ENCODE measurements around the gene SIPA1L2. TPM values are rescaled to one million over a fixed set of nuclear protein-coding genes. Genes with fewer than 3 reads are reported as not detected.
A peak's percentile ranks its signal among the peaks of the same experiment; 100 is the strongest.

The SIPA1L2 gene, protein sequence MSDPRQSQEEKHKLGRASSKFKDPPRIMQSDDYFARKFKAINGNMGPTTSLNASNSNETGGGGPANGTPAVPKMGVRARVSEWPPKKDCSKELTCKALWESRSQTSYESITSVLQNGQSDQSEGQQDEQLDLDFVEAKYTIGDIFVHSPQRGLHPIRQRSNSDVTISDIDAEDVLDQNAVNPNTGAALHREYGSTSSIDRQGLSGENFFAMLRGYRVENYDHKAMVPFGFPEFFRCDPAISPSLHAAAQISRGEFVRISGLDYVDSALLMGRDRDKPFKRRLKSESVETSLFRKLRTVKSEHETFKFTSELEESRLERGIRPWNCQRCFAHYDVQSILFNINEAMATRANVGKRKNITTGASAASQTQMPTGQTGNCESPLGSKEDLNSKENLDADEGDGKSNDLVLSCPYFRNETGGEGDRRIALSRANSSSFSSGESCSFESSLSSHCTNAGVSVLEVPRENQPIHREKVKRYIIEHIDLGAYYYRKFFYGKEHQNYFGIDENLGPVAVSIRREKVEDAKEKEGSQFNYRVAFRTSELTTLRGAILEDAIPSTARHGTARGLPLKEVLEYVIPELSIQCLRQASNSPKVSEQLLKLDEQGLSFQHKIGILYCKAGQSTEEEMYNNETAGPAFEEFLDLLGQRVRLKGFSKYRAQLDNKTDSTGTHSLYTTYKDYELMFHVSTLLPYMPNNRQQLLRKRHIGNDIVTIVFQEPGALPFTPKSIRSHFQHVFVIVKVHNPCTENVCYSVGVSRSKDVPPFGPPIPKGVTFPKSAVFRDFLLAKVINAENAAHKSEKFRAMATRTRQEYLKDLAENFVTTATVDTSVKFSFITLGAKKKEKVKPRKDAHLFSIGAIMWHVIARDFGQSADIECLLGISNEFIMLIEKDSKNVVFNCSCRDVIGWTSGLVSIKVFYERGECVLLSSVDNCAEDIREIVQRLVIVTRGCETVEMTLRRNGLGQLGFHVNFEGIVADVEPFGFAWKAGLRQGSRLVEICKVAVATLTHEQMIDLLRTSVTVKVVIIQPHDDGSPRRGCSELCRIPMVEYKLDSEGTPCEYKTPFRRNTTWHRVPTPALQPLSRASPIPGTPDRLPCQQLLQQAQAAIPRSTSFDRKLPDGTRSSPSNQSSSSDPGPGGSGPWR (N-terminal part only)
- total RNA-seq = 8.9 to 9.5 TPM (median 9.0 TPM) in 3 replicates
- long read RNA-seq, partial matches to known transcripts = 3 of 12 reads
- long read RNA-seq, other reads (novel, unspliced or antisense) = 8 of 12 reads

DNA sequence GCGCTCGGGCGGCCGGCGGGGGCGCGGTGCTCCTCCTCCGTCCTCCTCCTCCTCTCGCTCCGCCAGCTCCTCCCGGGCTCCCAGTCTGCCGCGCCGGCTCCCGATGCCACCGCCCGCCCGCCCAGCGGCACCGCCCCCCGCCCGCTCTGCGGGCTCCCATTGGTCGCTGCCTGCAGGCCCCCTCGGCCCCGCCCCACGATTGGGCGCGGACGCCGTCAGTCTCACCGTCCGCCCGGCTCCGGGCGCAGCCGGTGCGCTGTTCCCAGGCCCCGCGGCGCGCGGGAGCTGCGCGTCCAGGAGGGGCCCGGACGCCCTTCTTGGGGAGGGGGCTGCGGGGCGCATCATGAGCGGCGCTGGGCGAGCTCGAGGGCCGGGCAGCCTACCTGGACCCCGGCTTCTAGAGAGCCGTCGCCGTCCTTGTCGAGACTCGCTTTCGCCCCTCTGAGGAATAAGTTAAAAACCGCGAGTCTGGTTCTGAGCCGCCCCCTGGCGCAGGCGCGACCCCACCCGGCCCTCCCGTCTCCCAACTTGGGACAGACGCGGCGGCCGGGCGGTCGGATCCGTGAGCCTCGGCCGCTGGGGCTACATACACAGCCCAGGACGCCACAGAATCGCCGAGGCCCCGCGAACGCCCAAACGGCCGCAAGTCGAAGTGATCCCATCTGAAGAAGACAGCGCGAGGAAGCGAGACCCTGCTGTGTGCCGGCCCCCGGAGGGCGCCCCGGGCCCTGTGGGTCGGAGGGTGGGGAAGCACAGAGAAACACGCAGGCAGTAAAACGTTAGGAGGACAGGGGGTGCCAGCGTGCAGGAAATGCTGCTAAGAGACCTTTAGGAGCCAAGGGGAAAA is at the start of gene SIPA1L2:
Gene SIPA1L2, minus strand, starts transcription at position 87 of the 847 bp plus-strand sequence. CDS start 114,794 bp downstream, outside the sequence.
- H3K4me1 Mint-ChIP-seq (ENCODE audit: low read depth) = peaks cover 31% of the 10 kb centered on the region
- peak; percentile 97 for DNase-seq (ENCODE audit: low spot score)
- no peaks in the 10 kb centered on the region for H3K27me3 Mint-ChIP-seq (ENCODE audit: low read depth)
- H3K4me3 Mint-ChIP-seq (ENCODE audit: unreplicated experiment) = peak within 1 kb of the TSS; percentile 87
- H3K27ac Mint-ChIP-seq (ENCODE audit: unreplicated experiment) = peak within 1 kb of the TSS; percentile 91
- no peaks in the 10 kb centered on the region for H3K36me3 Mint-ChIP-seq (ENCODE audit: low read depth)
- TF ChIP-seq, protein P1, sequence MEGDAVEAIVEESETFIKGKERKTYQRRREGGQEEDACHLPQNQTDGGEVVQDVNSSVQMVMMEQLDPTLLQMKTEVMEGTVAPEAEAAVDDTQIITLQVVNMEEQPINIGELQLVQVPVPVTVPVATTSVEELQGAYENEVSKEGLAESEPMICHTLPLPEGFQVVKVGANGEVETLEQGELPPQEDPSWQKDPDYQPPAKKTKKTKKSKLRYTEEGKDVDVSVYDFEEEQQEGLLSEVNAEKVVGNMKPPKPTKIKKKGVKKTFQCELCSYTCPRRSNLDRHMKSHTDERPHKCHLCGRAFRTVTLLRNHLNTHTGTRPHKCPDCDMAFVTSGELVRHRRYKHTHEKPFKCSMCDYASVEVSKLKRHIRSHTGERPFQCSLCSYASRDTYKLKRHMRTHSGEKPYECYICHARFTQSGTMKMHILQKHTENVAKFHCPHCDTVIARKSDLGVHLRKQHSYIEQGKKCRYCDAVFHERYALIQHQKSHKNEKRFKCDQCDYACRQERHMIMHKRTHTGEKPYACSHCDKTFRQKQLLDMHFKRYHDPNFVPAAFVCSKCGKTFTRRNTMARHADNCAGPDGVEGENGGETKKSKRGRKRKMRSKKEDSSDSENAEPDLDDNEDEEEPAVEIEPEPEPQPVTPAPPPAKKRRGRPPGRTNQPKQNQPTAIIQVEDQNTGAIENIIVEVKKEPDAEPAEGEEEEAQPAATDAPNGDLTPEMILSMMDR (IDR thresholded peaks at IDR 0.05) = peak; percentile 80
- no peaks in the 10 kb centered on the region for H3K9me3 Mint-ChIP-seq (ENCODE audit: low read depth)

DNA sequence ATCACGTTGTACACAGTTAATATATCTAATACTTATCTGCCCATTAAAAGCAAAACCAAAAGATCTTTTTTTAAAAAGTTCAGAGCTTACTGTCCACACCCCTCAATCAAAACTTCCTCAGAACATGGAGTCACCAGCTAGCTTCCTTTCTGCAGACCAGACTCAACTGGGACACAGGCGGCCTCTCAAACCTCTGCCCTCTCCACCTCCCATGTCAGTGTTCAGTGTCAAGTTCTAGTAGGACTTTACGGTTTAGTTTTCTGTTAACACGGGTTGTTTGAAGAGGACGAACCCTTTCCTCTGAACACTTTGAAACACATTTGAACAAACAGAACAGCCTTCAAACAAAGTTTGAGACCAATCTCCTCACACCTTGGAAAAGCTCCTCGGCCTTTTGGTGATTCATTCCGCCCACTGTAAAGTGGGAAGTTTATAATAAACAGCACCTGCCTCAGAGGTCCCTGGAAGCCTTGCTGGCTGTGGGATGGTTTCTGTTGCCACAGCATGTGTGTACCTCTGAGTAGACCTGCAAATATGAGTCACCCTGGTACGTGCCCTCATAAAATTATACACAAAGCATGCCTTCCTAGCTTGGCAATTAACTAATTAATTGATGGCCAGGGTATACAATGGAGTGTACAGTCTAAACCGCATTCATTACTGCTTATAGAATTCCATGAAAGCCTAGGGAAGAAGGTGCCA is 48.4 kb upstream of the SIPA1L2 start:
- TF ChIP-seq, protein P1 (IDR thresholded peaks at IDR 0.05) = no peak

DNA sequence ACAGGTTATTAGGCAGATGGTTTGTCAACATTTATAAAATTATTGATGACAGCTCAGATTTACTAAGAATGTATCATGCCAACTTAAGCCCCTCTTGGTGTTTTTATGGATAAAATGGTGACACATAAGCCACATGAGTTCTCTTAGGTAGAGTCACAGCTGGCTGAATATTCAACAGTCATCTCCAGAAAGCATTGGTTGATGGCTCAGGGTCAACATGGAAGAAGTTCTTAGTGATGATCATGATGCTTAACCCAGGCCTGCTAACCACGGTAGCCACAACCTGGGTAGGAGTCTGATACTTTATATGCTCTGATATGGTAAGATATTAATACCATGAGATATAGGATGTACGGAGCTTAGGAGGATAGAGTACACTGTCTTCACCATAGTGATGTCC is 46.4 kb upstream of the SIPA1L2 start:
- H3K27ac Mint-ChIP-seq (ENCODE audit: unreplicated experiment) = no peak overlapping the region
- TF ChIP-seq, protein P1 (IDR thresholded peaks at IDR 0.05) = no peak
- no peak overlapping the region for H3K4me3 Mint-ChIP-seq (ENCODE audit: unreplicated experiment)
- H3K27me3 Mint-ChIP-seq (ENCODE audit: low read depth) = no peaks in the 10 kb centered on the region
- H3K9me3 Mint-ChIP-seq (ENCODE audit: low read depth) = peaks cover 8% of the 10 kb centered on the region
- no peaks in the 10 kb centered on the region for H3K4me1 Mint-ChIP-seq (ENCODE audit: low read depth)
- no peak for DNase-seq (ENCODE audit: low spot score)
- no peaks in the 10 kb centered on the region for H3K36me3 Mint-ChIP-seq (ENCODE audit: low read depth)

More for the DNA sequence above, 48.4 kb upstream of the SIPA1L2 start:
- Mint-ChIP-seq H3K9me3 (ENCODE audit: low read depth) (peaks cover 8% of the 10 kb centered on the region), H3K27me3 (ENCODE audit: low read depth) (no peaks in the 10 kb centered on the region), H3K27ac (ENCODE audit: unreplicated experiment) (no peak overlapping the region), H3K4me1 (ENCODE audit: low read depth) (no peaks in the 10 kb centered on the region), H3K4me3 (ENCODE audit: unreplicated experiment) (no peak overlapping the region), H3K36me3 (ENCODE audit: low read depth) (no peaks in the 10 kb centered on the region)
- no peak for DNase-seq (ENCODE audit: low spot score)

DNA sequence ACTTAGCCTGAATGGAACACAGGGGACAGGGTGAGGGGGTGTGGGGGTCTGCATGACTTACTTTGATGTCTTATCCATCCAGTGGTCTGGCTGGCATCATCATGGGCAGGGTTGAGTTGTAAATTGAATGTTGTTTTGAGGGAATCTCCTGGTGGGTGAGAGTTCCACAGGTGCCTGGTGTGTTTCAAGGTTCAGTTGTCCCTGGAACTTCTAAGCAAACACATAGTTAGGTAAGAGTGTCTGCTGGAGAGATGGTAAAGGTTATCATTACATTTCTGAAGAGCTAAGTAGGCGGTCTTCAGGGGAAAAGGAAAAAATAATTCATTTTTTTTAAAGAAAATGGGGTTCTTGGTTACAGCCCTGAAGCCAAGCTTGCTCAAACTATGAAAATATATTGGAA is 46.0 kb upstream of the SIPA1L2 start:
- H3K36me3 Mint-ChIP-seq (ENCODE audit: low read depth) = no peaks in the 10 kb centered on the region
- H3K27ac Mint-ChIP-seq (ENCODE audit: unreplicated experiment) = no peak overlapping the region
- H3K27me3 Mint-ChIP-seq (ENCODE audit: low read depth) = no peaks in the 10 kb centered on the region
- H3K4me1 Mint-ChIP-seq (ENCODE audit: low read depth) = no peaks in the 10 kb centered on the region
- H3K9me3 Mint-ChIP-seq (ENCODE audit: low read depth) = peaks cover 8% of the 10 kb centered on the region
- H3K4me3 Mint-ChIP-seq (ENCODE audit: unreplicated experiment) = no peak overlapping the region
- TF ChIP-seq, protein P1 (IDR thresholded peaks at IDR 0.05) = no peak
- no peak for DNase-seq (ENCODE audit: low spot score)

Data from chondrocyte (in vitro differentiated cells).